Endothelial cell of umbilical vein (primary cell): Measurements from ENCODE around the gene S100A7. TPM values are rescaled to one million over a fixed set of nuclear protein-coding genes. Genes with fewer than 3 reads are reported as not detected.

Source experiments
- BruUV-seq: library from RNA; stranded (reverse); fragments of 400-500 nt; replicated peaks from 2 replicates; lab custom pipeline; 2021; lab: Mats Ljungman, UMichigan
- CTCF ChIA-PET: fragments of 300-600, 350-600 bp; sonication (Branson Sonifier 250); formaldehyde crosslinking; loops from one replicate; lab custom pipeline; 2021; ENCODE audit warnings: antibody characterized with exemption, inconsistent platforms; lab: Charles Lee
- POLR2A ChIA-PET: fragments of 300-600, 350-600 bp; sonication (Branson Sonifier 250); formaldehyde crosslinking; loops from one replicate; lab custom pipeline; 2021; ENCODE audit warnings: antibody characterized with exemption, inconsistent platforms; lab: Charles Lee
- DNase-seq: peaks from one replicate; pipeline ENCODE4 v3.0.0-alpha.2; 2011; ENCODE audit warnings: low read depth, low spot score
- FAIRE-seq: peaks from 2 replicates; lab custom pipeline; 2011; peaks lifted over from hg19 to GRCh38; lab: Jason Lieb, UNC
- H2AFZ ChIP-seq: 2 replicates; pipeline ENCODE4 v1.6.0; 2012; ENCODE audit warnings: low read depth, low read length, control low read depth, inconsistent platforms
- H3K27ac ChIP-seq: 2 replicates; pipeline ENCODE4 v1.5.1; 2011; ENCODE audit warnings: low read depth, mild to moderate bottlenecking, control low read depth, low read length, moderate library complexity; ENCODE audit not compliant: insufficient read depth
- H3K27me3 ChIP-seq, 2 experiments: 2 replicates each; pipeline versions ENCODE4 v1.6.0 to v1.6.1; 2011; ENCODE audit warnings: low read length in 2 of 2, mixed read lengths in 1 of 2; ENCODE audit not compliant: control insufficient read depth in 2 of 2, insufficient read depth in 2 of 2
- H3K36me3 ChIP-seq, 2 experiments: 2 replicates in 1 of 2; 3 replicates in 1 of 2; pipeline ENCODE4 v1.5.1; 2011; ENCODE audit warnings: low read length in 2 of 2, mild to moderate bottlenecking in 1 of 2, moderate library complexity in 1 of 2; ENCODE audit not compliant: control insufficient read depth in 2 of 2, insufficient read depth in 2 of 2; ENCODE audit errors: extremely low read depth in 1 of 2
- H3K4me1 ChIP-seq: 3 replicates; pipeline ENCODE4 v1.5.1; 2011; ENCODE audit warnings: mild to moderate bottlenecking, low read length; ENCODE audit not compliant: control insufficient read depth, insufficient read depth; ENCODE audit errors: extremely low read depth
- H3K4me2 ChIP-seq: 2 replicates; pipeline ENCODE4 v1.6.1; 2011; ENCODE audit warnings: low read length, control low read depth, mixed read lengths; ENCODE audit not compliant: insufficient read depth
- H3K4me3 ChIP-seq, 3 experiments: fragments of 200-600 bp in 1 of 3; sonication (generic), shearing (Covaris generic) in 1 of 3; replicated peaks in 1 of 3; 2 replicates each; pipeline ENCODE4 v1.5.1; 2011 to 2016; ENCODE audit warnings: control low read depth in 3 of 3, low read length in 3 of 3, mild to moderate bottlenecking in 2 of 3, inconsistent platforms in 1 of 3, low read depth in 1 of 3, moderate library complexity in 1 of 3; ENCODE audit not compliant: insufficient read depth in 1 of 3
- H3K79me2 ChIP-seq: 2 replicates; pipeline ENCODE4 v1.6.0; 2012; ENCODE audit warnings: low read length, inconsistent platforms; ENCODE audit not compliant: control insufficient read depth, insufficient read depth
- H3K9ac ChIP-seq: replicated peaks from 2 replicates; pipeline ENCODE3; 2011; ENCODE audit warnings: low read length, control low read depth; ENCODE audit not compliant: insufficient read depth; ENCODE audit errors: extremely low read depth
- H3K9me1 ChIP-seq: replicated peaks from 3 replicates; pipeline ENCODE4 v1.6.0; 2011; ENCODE audit warnings: mild to moderate bottlenecking, low read length; ENCODE audit not compliant: control insufficient read depth, insufficient read depth; ENCODE audit errors: extremely low read depth
- H3K9me3 ChIP-seq: replicated peaks from 2 replicates; pipeline ENCODE4 v1.5.1; 2012; ENCODE audit warnings: low read length, inconsistent platforms; ENCODE audit not compliant: control insufficient read depth, insufficient read depth
- H4K20me1 ChIP-seq: replicated peaks from 2 replicates; pipeline ENCODE3; 2011; ENCODE audit warnings: mild to moderate bottlenecking, low read length; ENCODE audit not compliant: control insufficient read depth, insufficient read depth; ENCODE audit errors: extremely low read depth
- CTCF ChIP-seq, 2 donors: IDR thresholded peaks; 1 replicate in 1 of 2; 2 replicates in 1 of 2; pipeline ENCODE4 v1.5.1; 2011; ENCODE audit warnings: low read length in 2 of 2, mild to moderate bottlenecking in 2 of 2, moderate library complexity in 2 of 2, control low read depth in 1 of 2, inconsistent platforms in 1 of 2, low read depth in 1 of 2; ENCODE audit not compliant: insufficient read depth in 1 of 2; ENCODE audit errors: extremely low read depth in 1 of 2
- EZH2 ChIP-seq: IDR thresholded peaks from 2 replicates; pipeline ENCODE4 v1.6.1; 2012; ENCODE audit warnings: borderline replicate concordance, low read depth, mild to moderate bottlenecking, moderate library complexity, low read length, inconsistent platforms; ENCODE audit not compliant: severe bottlenecking
- FOS ChIP-seq: IDR thresholded peaks from 2 replicates; pipeline ENCODE4 v1.6.1; 2011; ENCODE audit warnings: mild to moderate bottlenecking, low read length, moderate library complexity, borderline replicate concordance; ENCODE audit not compliant: insufficient read depth
- GATA2 ChIP-seq: IDR thresholded peaks from 2 replicates; pipeline ENCODE4 v1.7.0; 2011; ENCODE audit warnings: low read depth, mild to moderate bottlenecking, moderate library complexity, mixed read lengths, low read length; ENCODE audit not compliant: insufficient read length, insufficient read depth
- JUN ChIP-seq: IDR thresholded peaks from 2 replicates; pipeline ENCODE4 v1.6.1; 2011; ENCODE audit warnings: borderline replicate concordance, low read depth; ENCODE audit not compliant: insufficient read length, insufficient read depth
- MAX ChIP-seq: IDR thresholded peaks from 2 replicates; pipeline ENCODE4 v1.6.1; 2011; ENCODE audit not compliant: insufficient read depth, insufficient read length
- MYC ChIP-seq: IDR thresholded peaks from one replicate; pipeline ENCODE4 v1.6.1; 2011; ENCODE audit warnings: mild to moderate bottlenecking, low read depth, low read length
- POLR2A ChIP-seq: IDR thresholded peaks from 2 replicates; pipeline ENCODE4 v1.6.1; 2012; ENCODE audit warnings: low read depth, mild to moderate bottlenecking, control low read depth, low read length
- POLR2AphosphoS5 ChIP-seq: IDR thresholded peaks from 2 replicates; pipeline ENCODE4 v1.6.1; 2012; ENCODE audit warnings: low read depth, mild to moderate bottlenecking, control low read depth, low read length, moderate library complexity; ENCODE audit not compliant: insufficient read depth
- dilution Hi-C: fragments of 300-500 bp; cut with MboI; formaldehyde crosslinking; loops from one replicate; pipeline ENCODE4 v1.15.0; 2019; ENCODE audit warnings: low sequenced_read_pairs; ENCODE audit not compliant: extremely low pct_ligation_motif_present
- intact Hi-C: fragments of 100-400 bp; cut with micrococcal nuclease; formaldehyde crosslinking; loops from one replicate; pipeline ENCODE4 v1.10.0; 2022
- polyA plus RNA-seq, 4 experiments: library from polyadenylated mRNA; depleted of rRNA in 3 of 4; stranded (reverse) in 3 of 4; unstranded in 1 of 4; fragments of >200 nt; gene quantifications; 2 replicates each; pipeline versions ENCODE4 v1.2.1 to v1.2.3, GENCODE V29; 2011 to 2012; ENCODE audit warnings: missing spikeins in 1 of 4
- total RNA-seq: library from RNA; stranded (reverse); gene quantifications from 2 replicates; pipeline ENCODE4 v1.2.3, GENCODE V29; 2021

Gene S100A7
- total and polyA plus RNA-seq, 2 donors (not counting 3 experiments of a cell fraction or from before 2014, with no cell fraction given), result not detected

GRCh38 chr1:153428073-153428638, 32.3 kb downstream of the S100A7 start:
- H3K9me3 ChIP-seq, result no peaks in the 10 kb centered on the region
- no peaks in the 10 kb centered on the region for H3K79me2 ChIP-seq
- no peaks in the 10 kb centered on the region for H3K27me3 ChIP-seq
- TF ChIP-seq POLR2AphosphoS5 (no peak), FOS (no peak), MAX (no peak), POLR2A (no peak), MYC (no peak), EZH2 (no peak), CTCF (IDR thresholded peaks at IDR 0.05; ENCODE audit: extremely low read depth in 1 of 2, insufficient read depth in 1 of 2, low read depth in 1 of 2, low read length in 2 of 2) (no peak), GATA2 (no peak), JUN (no peak)
- H3K36me3 ChIP-seq, result no peaks in the 10 kb centered on the region
- dilution Hi-C loops (no loop called here), intact Hi-C loops (no loop called here)
- BruUV-seq, result no TSS peak
- DNase-seq (no peak), FAIRE-seq (no peak)
- no peaks in the 10 kb centered on the region for H3K4me1 ChIP-seq
- no peaks in the 10 kb centered on the region for H3K9me1 ChIP-seq
- no peak overlapping the region for H3K9ac ChIP-seq
- H3K4me2 ChIP-seq, result no peak overlapping the region
- H3K27ac ChIP-seq, result no peak overlapping the region
- no peaks in the 10 kb centered on the region for H4K20me1 ChIP-seq
- CTCF ChIA-PET, result no interaction called here
- H2AFZ ChIP-seq, result no peak overlapping the region
- POLR2A ChIA-PET, result no interaction called here
- H3K4me3 ChIP-seq, result no peak overlapping the region
